ENCODE data around the gene SPATA20. TPM values are rescaled to one million over a fixed set of nuclear protein-coding genes. Genes with fewer than 3 reads are reported as not detected.

Gene SPATA20
- total RNA-seq, 2 experiments from 2014 or later, result 31.3 to 33.1 TPM

DNA sequence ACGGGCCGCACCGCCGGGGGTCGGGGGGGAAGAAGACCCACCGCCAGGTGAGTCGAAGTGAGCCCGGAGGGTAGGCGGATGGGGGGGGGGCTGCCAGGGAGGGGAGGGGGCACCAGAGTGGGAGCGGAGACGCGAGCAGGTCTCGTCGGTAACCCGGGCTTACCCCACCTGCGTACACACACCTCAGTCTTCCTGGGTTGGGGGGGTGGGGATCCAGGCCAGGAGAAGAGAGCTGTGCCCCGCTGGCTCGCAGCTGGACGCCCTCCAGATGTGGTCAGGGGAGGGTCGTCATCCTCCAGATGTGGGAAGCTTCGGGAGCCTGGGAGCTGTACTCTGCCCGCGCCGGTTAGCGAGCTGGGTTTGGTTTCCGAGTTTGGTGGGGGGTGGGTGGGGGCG, 14.8 kb downstream of the SPATA20 start:
- Mint-ChIP-seq H3K27me3 (peaks cover 75% of the 10 kb centered on the region), H3K9me3 (no peaks in the 10 kb centered on the region), H3K4me1 (peaks cover 14% of the 10 kb centered on the region), H3K36me3 (no peaks in the 10 kb centered on the region), H3K27ac (no peak overlapping the region), H3K4me3 (no peak overlapping the region)
- ATAC-seq (ENCODE audit: low read depth), result no peak
- POLR2A ChIA-PET, result no interaction called here
- no peak for DNase-seq

DNA sequence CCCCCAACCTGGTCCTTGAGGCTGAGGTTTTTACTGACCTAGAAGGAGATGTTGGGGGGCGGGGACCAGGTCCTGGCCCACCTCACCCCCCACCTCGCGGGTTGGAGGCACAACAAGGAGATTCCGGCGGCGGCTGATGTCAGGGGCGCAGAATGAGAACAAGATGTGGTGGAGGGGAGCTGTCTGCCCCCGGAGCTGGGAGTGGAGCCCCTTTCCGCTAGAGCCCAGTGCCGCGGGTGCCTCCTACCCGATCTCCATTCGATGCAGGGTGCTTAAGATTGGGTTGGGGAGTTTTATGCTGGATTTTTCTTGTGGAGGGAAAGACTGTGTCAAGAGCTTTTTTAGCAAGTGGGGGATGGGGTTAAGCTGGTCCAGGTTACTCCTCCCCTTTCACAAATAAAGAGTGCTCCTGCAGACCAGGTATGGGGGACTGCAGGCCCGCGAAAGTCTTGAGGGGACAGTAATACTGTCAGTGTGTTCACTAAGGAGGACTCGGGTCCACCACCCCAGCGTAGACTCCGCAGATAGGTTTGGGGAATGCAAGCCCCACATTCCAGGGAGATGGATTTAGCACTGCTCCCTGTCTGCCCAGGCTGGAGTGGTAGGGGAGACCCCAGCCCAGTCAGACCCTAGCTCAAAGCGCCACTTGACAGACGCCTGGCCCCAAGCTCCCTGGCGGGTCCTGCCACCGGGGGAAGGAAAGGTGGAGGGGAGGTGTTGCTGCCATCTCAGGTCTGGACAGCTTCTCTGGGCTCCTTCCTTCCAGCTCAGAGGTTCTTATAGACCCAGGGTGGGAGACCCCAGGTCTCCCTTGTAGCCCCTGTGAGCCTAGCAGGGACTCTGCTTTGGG, 15.5 kb downstream of the SPATA20 start:
- Mint-ChIP-seq H3K4me1 (peaks cover 14% of the 10 kb centered on the region), H3K9me3 (no peaks in the 10 kb centered on the region), H3K27me3 (peaks cover 75% of the 10 kb centered on the region), H3K4me3 (peak overlapping the region; percentile 49), H3K36me3 (no peaks in the 10 kb centered on the region), H3K27ac (no peak overlapping the region)
- DNase-seq, result peak; percentile 49
- ATAC-seq (ENCODE audit: low read depth), result no peak
- POLR2A ChIA-PET, result interaction anchor here (1.2 kb wide), 1 partner anchor 11 kb away, joined by 3 read pairs; no protein-coding TSS in a partner anchor

DNA sequence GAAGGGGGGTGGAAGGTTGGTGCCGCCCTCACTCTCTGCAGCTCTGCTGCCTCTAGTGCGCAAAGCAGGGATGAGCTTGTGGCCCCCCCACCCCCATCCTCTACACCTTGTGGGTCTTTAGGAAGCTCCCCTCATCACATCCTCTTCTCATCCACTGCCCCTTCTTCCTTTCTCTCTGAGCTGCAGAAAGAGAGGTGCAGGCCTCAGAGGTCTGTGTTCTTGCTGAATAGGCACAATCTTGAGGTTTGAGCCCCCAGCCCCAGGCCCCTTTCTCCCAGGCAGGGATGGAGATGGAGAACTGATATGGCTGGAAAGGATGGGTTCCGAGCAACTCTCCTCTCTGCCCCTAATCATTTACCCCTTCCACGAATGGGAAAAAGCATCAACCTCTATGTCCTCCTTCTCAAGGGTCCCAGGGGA, 16.1 kb downstream of the SPATA20 start:
- H3K27ac Mint-ChIP-seq, result no peak overlapping the region
- H3K27me3 Mint-ChIP-seq, result peaks cover 72% of the 10 kb centered on the region
- no peak overlapping the region for H3K4me3 Mint-ChIP-seq
- no peak for DNase-seq
- H3K36me3 Mint-ChIP-seq, result no peaks in the 10 kb centered on the region
- H3K4me1 Mint-ChIP-seq, result peaks cover 15% of the 10 kb centered on the region
- no peaks in the 10 kb centered on the region for H3K9me3 Mint-ChIP-seq
- POLR2A ChIA-PET, result interaction anchor here (0.5 to 1.2 kb wide), 2 partner anchors 11 to 150 kb away, joined by 3 to 5 read pairs; no protein-coding TSS in a partner anchor
- no peak for ATAC-seq (ENCODE audit: low read depth)

- ATAC-seq (ENCODE audit: low read depth), result no peak
- H3K9me3 Mint-ChIP-seq, result no peaks in the 10 kb centered on the region
- no peak for DNase-seq
- no peak overlapping the region for H3K27ac Mint-ChIP-seq
- H3K27me3 Mint-ChIP-seq, result peaks cover 54% of the 10 kb centered on the region
- peaks cover 12% of the 10 kb centered on the region for H3K4me1 Mint-ChIP-seq
- POLR2A ChIA-PET, result no interaction called here
- no peak overlapping the region for H3K4me3 Mint-ChIP-seq
- H3K36me3 Mint-ChIP-seq, result no peaks in the 10 kb centered on the region
Observed at GRCh38 chr17:50564916-50565315, 17.9 kb downstream of the SPATA20 start.

GRCh38 chr17:50565402-50566350, 18.7 kb downstream of the SPATA20 start:
- no peaks in the 10 kb centered on the region for H3K36me3 Mint-ChIP-seq
- H3K27me3 Mint-ChIP-seq, result peaks cover 51% of the 10 kb centered on the region
- no peaks in the 10 kb centered on the region for H3K9me3 Mint-ChIP-seq
- POLR2A ChIA-PET, result no interaction called here
- no peak overlapping the region for H3K4me3 Mint-ChIP-seq
- peaks cover 9% of the 10 kb centered on the region for H3K4me1 Mint-ChIP-seq
- no peak overlapping the region for H3K27ac Mint-ChIP-seq
- ATAC-seq (ENCODE audit: low read depth), result no peak
- DNase-seq, result no peak

GRCh38 chr17:50566886-50567285, 19.9 kb downstream of the SPATA20 start:
- ATAC-seq (ENCODE audit: low read depth) (no peak), DNase-seq (no peak)
- Mint-ChIP-seq H3K4me1 (peaks cover 9% of the 10 kb centered on the region), H3K4me3 (no peak overlapping the region), H3K9me3 (no peaks in the 10 kb centered on the region), H3K27ac (no peak overlapping the region), H3K36me3 (no peaks in the 10 kb centered on the region), H3K27me3 (peaks cover 51% of the 10 kb centered on the region)
- POLR2A ChIA-PET, result no interaction called here

DNA sequence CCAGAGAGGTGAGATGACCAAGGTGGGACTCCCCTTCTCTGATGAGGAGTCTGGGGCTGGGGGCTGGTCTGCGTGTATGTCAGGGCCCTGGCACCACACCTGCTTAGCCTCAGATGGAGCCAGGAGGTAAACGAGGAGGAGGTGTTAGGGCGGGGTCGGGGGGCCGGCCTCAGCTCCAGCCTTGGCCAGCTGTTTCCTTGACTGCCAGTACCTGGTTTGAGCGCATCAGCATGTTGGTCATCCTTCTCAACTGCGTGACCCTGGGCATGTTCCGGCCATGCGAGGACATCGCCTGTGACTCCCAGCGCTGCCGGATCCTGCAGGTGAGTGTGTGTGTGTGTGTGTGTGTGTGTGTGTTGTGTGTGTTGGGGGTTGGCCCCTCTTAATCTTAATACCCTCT, 21.7 kb downstream of the SPATA20 start:
- ATAC-seq (ENCODE audit: low read depth) (no peak), DNase-seq (no peak)
- H3K36me3 Mint-ChIP-seq, result no peaks in the 10 kb centered on the region
- no peaks in the 10 kb centered on the region for H3K9me3 Mint-ChIP-seq
- no peak overlapping the region for H3K4me3 Mint-ChIP-seq
- H3K4me1 Mint-ChIP-seq, result peaks cover 5% of the 10 kb centered on the region
- H3K27ac Mint-ChIP-seq, result no peak overlapping the region
- POLR2A ChIA-PET, result no interaction called here
- H3K27me3 Mint-ChIP-seq, result peaks cover 34% of the 10 kb centered on the region

DNA sequence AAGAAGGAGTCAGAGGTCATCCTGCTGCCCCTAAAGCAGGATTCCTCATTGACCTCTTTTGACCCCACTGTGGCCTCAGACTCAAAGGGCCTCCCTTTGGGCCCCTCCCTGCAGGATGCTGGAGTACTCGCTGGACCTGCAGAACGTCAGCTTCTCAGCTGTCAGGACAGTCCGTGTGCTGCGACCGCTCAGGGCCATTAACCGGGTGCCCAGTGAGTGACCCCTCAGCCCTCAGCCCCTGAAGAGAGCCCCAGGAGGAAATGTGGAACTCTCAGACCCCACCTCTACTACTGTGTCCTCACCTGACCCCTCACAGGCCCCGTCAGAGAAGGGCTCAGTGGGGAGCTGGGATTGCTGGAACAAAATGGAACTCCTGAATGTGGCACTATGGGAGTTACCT, 22.6 kb downstream of the SPATA20 start:
- Mint-ChIP-seq H3K4me3 (no peak overlapping the region), H3K36me3 (no peaks in the 10 kb centered on the region), H3K27ac (no peak overlapping the region), H3K9me3 (no peaks in the 10 kb centered on the region), H3K27me3 (peaks cover 29% of the 10 kb centered on the region), H3K4me1 (peaks cover 5% of the 10 kb centered on the region)
- DNase-seq (no peak), ATAC-seq (ENCODE audit: low read depth) (no peak)
- POLR2A ChIA-PET, result no interaction called here

DNA sequence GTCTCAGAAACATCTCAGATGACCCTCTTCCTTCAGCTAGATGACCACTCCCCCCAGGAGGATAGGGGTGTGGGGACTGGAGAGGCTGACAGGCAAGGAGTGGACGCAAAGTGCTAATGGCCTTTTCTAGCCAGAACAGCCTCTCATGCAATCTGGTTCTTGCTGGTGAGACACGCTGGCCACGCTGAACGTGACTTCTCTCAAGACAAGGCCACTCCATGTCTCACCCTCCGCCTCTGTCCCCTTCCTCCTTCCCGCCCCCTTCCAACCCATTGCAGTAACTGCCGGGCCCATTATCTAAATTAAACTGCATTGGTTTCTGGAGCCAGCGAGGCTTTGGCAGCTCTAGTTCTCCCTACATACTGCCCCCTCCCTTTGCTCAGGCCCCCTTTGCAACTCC, 23.1 kb downstream of the SPATA20 start:
- POLR2A ChIA-PET, result no interaction called here
- H3K4me3 Mint-ChIP-seq, result no peak overlapping the region
- no peak overlapping the region for H3K27ac Mint-ChIP-seq
- DNase-seq, result no peak
- H3K9me3 Mint-ChIP-seq, result no peaks in the 10 kb centered on the region
- peaks cover 25% of the 10 kb centered on the region for H3K27me3 Mint-ChIP-seq
- peaks cover 2% of the 10 kb centered on the region for H3K4me1 Mint-ChIP-seq
- ATAC-seq (ENCODE audit: low read depth), result no peak
- no peaks in the 10 kb centered on the region for H3K36me3 Mint-ChIP-seq

DNA sequence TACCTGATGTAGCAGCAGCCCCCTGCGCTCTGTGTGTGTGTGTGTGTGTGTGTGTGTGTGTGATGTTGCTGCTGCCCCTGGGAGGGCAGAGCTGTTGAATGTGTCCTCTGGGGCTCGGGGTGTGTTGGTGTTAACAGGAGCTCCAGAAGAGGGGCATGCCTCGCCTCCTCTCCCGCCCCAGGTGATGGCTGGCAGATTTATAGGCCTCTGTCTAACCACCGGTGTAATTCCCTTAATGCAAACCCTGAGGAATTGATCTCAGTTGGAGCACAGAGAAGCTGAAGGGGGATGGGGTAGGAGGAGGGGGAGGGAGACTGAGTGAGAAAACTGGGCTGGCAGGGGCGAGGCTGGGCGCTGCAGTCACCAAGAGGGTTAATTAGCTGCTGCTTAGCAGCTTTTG, 23.6 kb downstream of the SPATA20 start:
- no peak for ATAC-seq (ENCODE audit: low read depth)
- Mint-ChIP-seq H3K36me3 (no peaks in the 10 kb centered on the region), H3K4me1 (peaks cover 1% of the 10 kb centered on the region), H3K9me3 (no peaks in the 10 kb centered on the region), H3K4me3 (no peak overlapping the region), H3K27ac (no peak overlapping the region), H3K27me3 (peaks cover 22% of the 10 kb centered on the region)
- POLR2A ChIA-PET, result no interaction called here
- DNase-seq, result no peak

DNA sequence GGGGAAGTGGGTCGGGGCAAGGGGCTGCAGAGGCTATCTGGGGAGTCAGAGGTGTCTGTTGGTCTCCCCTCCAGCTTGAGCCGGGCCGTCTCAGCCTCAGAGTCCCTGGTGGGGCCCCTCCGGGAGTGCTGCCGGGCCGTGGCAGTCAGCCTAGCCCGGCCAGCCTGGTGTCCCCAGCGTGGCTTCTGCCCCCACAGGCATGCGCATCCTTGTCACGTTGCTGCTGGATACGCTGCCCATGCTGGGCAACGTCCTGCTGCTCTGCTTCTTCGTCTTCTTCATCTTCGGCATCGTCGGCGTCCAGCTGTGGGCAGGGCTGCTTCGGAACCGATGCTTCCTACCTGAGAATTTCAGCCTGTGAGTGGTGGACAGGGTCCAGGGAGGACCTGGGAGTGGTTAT, 24.7 kb downstream of the SPATA20 start:
- Mint-ChIP-seq H3K36me3 (no peaks in the 10 kb centered on the region), H3K27ac (no peak overlapping the region), H3K4me1 (peaks cover 1% of the 10 kb centered on the region), H3K9me3 (no peaks in the 10 kb centered on the region), H3K4me3 (no peak overlapping the region), H3K27me3 (peaks cover 11% of the 10 kb centered on the region)
- POLR2A ChIA-PET, result no interaction called here
- no peak for ATAC-seq (ENCODE audit: low read depth)
- no peak for DNase-seq

DNA sequence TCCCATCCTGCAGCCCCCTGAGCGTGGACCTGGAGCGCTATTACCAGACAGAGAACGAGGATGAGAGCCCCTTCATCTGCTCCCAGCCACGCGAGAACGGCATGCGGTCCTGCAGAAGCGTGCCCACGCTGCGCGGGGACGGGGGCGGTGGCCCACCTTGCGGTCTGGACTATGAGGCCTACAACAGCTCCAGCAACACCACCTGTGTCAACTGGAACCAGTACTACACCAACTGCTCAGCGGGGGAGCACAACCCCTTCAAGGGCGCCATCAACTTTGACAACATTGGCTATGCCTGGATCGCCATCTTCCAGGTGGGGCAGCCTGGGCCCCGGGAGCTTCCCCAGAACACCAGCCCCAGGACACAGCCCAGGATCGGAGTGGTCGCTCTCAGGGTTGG, 25.6 kb downstream of the SPATA20 start:
- H3K27me3 Mint-ChIP-seq, result peaks cover 6% of the 10 kb centered on the region
- ATAC-seq (ENCODE audit: low read depth) (no peak), DNase-seq (no peak)
- POLR2A ChIA-PET, result no interaction called here
- H3K27ac Mint-ChIP-seq, result no peak overlapping the region
- H3K4me3 Mint-ChIP-seq, result no peak overlapping the region
- H3K36me3 Mint-ChIP-seq, result no peaks in the 10 kb centered on the region
- H3K9me3 Mint-ChIP-seq, result no peaks in the 10 kb centered on the region
- peaks cover 3% of the 10 kb centered on the region for H3K4me1 Mint-ChIP-seq

DNA sequence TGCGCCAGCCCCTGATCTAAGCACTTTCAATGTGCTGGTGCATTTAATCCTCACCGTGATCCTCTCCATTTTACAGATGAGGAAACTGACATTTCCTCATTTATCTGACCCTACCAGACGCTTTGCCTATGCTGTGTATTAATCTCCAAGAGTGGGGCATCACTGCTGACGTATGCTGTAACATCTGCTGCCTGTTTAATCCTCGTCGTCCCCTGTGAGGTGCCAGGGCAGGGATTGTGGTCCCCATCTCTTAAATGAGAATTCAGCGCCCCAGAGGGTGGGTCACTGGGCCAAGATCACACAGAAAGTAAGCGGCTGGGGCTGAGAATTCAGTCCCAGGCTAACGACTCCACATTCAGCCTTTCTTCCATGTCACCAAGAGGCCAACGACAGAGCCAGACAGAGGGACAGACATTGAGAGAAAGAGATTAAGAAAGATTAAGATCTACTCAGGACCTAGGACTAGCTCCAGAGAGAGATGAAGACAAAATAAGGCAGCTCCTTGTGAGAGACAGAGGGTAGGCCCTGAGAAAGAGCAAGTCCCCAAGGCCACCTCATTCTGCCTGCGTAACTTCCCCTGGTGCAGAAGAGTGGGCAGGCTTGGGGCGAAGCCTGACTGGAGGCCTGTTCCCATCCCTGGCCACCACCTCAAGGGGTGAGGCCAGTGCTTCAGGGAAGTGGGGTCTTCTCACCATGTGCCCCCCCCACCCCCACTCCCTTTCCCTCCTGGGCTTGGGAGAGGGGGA, 27.1 kb downstream of the SPATA20 start:
- H3K4me3 Mint-ChIP-seq, result no peak overlapping the region
- peaks cover 4% of the 10 kb centered on the region for H3K27me3 Mint-ChIP-seq
- H3K9me3 Mint-ChIP-seq, result no peaks in the 10 kb centered on the region
- no peak overlapping the region for H3K27ac Mint-ChIP-seq
- POLR2A ChIA-PET, result interaction anchor here (0.8 kb wide), 1 partner anchor 11 kb away, joined by 3 read pairs; no protein-coding TSS in a partner anchor
- DNase-seq (no peak), ATAC-seq (ENCODE audit: low read depth) (no peak)
- H3K36me3 Mint-ChIP-seq, result no peaks in the 10 kb centered on the region
- peaks cover 4% of the 10 kb centered on the region for H3K4me1 Mint-ChIP-seq

All from activated naive CD8-positive, alpha-beta T cell treated with anti-CD3 and anti-CD28 coated beads, Interleukin-2, amount 10 ng/mL, durations not matched to agents 7 days and 5 days (primary cell).